Stimulated activated CD4-positive, alpha-beta T cell treated with anti-CD3 and anti-CD28 coated beads, Interleukin-15, amount 100 ng/mL, for 48 hours (primary cell): ENCODE results near the gene MON1A.
"Not testable (repeated sequence)": the region's sequence is repeated elsewhere in the genome, so short reads cannot be mapped to it uniquely, and the experiment has no call there.

Experiments used
- DNase-seq, 2 donors: peaks; one replicate each; pipeline ENCODE4 v3.0.0-alpha.2; 2020; ENCODE audit warnings: low read depth in 2 of 2

The MON1A gene

DNA sequence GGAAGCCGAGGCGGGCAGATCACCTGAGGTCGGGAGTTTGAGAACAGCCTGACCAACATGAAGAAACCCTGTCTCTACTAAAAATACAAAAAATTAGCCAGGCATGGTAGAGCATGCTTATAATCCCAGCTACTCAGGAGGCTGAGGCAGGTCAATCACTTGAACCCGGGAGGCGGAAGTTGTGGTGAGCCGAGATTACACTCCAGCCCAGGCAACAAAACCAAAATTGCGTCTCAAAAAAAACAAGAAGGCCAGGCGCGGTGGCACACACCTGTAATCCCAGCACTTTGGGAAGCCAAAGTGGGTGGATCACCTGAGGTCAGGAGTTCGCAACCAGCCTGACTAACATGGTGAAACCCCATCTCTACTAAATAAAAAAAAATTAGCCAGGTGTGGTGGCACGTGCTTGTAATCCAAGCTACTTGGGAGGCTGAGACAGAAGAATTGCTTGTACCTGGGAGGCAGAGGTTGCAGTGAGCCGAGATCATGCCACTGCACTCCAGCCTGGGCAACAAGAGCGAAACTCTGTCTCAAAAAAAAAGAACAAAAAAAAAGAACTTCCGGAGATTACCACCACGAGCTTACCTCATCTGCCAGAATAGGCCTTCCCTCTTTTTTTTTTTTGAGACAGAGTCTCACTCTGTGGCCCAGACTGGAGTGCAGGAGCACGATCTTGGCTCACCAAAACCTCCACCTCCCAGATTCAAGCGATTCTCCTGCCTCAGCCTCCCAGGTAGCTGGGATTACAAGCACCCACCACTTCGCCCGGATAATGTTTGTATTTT lies 11.6 kb downstream of the MON1A start:
- DNase-seq, result not testable (repeated sequence)

DNA sequence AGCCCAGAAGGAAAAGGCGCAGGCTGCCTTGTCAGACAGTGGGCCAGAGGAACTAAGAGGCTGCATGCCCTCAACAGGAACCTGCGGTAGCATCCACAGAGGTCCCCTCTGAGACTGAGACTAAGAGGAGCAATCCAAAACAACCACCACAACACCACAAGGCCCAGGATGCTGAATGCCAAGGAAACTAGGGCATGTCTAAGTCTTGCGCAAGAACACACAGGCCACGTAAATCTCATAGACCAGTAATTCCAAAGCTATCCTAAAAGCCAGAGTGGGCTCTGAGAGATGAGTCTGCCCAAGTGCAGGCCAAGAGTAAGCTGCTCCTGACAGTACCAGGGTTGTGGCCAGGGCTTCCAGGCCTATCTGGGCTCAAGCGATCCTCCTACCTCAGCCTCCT lies 12.9 kb downstream of the MON1A start:
- DNase-seq, result no peak

DNA sequence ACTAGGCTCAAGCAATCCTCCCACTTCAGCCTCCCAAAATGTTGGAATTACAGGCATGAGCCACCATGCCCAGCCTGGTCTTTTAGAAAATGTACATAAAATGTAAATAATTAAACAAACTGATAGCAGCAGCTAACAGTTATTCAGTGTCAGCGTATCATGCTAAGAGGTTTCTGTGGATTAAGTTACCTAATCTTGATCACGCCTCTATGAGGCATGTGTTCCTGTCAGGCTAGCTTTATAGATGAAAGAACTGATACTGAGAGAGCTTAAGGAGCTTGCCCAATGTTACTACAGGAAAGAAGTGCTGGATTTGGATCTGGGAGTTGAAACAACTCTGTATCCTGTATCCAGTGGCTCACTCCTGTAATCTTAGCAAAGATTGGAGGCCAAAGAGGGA lies 14.7 kb downstream of the MON1A start:
- no peak for DNase-seq

DNA sequence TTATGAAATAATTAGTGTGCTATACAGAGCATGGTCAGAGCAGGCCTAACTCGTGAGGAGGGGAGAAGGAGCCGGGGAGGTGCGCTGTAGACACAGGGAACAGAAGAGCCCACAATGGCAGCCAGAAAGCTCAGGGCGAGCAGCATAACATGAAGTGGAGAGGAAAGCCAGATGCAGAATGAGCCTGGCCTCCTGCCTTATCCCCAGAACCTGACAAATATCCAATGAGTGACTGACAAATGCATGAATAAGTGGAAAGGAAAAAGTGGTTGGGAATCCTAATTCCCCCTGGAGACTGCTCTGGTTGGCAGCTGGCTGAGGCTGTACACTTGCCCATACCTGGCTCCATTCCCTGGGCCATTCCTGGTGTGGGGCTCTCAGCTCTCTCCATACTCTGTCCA lies 16.7 kb downstream of the MON1A start:
- DNase-seq, result no peak

DNA sequence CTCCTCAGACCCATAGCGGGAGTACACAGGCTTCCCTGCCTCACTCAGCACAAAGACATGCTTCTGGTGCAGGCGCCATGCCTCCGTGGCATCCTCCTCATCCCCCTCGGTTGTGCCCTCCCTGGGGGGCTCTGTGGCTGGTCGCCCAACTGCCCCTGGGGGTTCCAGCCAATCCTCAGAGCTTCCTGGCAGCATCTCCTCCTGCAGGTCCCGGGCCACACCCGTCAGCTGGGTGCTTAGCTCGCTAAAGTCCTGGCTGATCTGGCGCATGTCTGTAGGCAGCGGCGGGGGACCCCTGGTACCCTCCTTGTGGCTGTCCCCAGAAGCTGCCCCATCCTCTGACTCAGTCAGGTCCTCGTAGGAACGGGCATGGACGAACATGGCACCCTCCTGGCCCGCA lies 18.0 kb downstream of the MON1A start:
- DNase-seq, result no peak

DNA sequence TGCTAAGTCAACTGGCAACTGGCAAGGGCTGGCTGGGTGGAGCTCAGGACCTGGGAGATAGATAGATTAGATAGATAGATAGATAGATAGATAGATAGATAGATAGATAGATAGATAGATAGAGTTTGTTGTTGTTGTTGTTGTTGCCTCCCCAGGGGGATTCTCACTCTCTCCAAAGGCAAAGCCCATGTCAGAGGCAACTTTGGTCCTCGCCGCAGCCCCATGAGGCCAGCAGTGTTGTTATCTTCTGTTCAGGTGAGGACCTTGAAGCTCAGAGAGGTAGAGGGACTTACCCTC lies 18.5 kb downstream of the MON1A start:
- no peak for DNase-seq

DNA sequence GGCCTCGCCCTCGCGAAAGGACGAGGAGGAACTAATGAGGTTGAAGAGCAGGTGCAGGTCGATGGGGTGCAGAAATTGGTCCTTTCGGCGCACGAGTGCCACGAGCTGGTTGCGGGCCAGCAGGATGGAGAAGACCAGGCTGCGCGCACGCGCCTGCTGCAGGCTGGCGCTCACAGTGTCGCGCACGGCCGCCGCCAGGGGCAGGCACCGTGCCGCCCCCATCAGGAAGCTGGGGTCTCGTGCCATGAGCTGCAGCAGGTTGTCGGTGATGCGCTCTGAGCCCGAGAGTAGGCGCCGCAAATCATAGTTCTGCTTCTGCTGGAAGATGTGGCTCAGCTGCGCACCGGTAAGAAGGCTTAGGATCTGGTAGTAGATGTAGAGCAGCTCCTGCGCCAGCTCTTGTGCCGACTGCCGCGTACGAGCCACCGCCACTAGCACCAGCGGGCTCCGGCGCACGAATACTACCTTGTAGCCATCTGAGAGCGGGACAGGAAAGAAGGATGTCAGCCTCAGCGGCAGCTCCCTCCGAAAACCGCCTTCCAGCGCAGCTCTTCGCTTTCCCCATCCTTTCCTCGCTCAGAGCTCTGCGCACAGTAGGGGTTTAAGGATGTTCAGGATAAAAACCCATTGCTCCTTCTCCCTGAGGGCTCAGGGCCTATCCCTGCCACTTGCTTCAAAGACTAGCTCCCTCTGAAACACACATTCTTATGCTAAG lies 19.0 kb downstream of the MON1A start:
- DNase-seq, result no peak

DNA sequence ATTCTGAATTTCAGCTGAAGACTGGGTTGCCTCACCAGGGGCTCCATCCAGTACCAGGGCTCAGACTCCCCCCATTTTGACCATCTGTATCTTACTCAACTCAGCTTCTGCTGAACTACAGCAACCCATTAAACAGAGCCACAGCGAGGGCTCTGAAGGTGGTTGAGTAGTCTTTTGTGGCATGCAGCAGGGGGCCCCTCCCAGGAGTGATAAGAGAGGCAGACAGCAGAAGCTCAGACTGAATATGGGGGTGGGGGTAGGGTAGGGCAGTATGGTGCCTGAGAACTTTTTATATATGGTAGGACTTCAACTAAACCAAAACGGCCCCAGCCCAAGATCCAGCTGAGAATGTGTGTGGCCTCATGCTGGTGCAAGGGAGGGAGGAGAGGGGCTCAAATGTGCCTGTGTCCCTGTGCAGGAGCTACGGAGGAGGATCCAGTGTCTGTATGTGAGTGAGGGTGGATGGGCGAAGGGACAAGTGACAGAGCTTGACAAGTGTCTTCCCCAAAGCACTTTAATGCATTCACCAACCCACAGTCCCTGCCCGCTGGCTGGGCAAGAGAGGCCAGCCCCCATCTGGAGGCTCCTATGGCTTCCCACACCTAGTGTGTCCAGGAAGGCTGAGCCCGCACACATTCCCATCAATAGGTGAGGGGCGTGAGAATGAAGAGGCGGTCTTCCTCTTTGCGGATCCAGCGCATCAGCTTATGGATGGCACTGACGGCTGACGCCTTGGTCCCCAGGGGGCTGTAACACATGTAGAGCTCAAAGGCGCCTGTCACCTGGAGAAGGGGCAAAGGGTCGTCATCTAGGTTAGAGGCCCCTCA lies 21.0 kb downstream of the MON1A start:
- DNase-seq, result no peak

DNA sequence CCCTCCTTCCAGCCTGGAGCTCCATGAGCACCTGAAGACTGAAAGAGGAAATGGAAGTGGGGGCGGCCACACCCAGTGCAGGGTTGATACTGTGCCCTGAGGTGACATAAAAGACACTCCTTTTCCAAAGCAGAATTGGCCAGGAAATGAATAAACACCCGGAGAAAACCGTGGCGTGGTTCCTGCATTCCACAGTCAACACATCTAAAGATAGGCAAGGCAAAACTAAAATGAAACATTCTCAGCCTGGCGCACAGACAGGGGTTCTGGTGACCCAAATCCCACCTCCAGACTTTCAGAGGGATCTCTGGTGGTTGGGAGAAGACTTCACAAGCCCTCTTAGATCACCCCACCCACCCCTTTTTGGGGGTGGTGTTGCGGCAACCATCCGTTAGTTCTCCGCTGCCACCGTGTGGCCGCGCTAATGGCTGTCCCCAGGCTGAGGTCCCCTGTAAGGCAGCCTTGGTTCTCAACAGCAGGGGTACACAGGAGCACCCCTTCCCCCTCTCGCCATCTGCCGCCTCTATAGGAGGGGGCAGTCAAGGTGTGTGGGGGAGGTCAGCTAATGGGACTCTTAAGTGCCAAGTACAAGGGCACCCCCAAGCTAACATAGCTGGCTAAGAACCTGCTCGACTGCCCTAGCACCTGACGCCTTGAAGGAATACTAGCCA lies 23.4 kb downstream of the MON1A start:
- DNase-seq, result peak; percentile 17 to 49

DNA sequence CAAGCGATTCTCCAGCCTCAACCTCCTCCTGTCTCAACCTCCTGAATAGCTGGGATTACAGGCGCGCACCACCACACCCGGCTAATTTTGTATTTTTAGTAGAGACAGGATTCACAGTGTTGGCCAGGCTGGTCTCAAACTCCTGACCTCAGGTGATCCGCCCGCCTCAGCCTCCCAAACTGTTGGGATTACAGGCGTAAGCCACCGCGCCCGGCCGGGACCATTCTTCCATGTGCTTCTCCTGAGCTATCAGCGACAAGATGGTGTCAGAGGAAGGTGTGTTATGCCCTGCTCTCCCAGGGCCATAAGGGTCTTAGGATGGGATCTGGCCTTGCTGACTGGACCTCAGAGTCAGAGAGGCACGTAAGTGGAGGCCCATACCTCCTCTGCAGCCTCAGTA lies 25.2 kb downstream of the MON1A start:
- not testable (repeated sequence) for DNase-seq

DNA sequence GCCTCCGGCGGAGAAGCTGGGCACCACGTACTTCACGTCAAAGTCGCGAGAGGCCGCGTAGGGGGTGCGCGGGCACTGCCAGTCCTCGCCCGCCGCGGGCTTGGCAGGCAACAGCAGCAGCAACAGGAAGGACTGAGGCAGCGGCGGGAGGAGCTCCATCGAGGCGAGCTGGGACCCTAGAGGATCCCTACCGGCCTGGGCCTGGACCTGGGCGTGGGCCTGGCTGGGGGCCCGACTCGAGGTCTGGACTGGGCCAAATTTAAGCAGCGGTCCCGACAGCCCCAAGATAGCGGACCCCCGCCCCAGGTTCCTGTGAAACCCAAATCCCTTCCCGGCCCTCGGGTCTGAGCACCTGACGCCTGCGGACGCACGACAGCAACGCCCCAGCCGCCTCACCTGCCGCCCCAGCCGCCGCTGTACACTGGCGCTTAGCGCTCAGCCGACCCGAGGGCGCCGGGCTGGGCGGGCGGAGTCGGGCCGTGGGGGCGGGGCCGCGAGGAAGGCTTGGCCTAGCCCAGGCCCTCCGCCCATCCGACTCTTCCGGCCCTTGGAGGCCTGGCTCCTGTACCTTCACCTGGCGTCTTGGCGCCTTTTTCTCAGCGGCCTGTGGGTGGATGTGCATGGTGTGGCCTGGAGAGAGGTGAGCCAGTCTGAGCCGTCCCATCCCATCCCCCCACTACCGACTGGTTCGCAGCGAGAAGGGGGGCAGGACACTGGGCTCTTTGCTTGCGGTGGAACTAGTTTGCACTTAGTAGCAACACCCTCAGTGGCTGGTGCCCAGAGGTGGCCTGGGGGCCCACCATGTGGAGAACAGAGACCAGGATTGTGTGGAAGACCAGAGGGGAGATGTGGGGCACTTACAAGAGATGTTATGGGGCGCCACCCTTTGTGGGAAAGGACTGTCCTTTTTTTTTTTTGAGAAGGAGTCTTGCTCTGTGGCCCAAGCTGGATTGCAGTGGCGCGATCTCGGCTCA lies 25.9 kb downstream of the MON1A start, which contains the start of gene MST1R:
MST1R (minus strand) TSS at position 423 of the 974 bp plus-strand sequence; CDS start at position 159, 264 bp downstream.
- peak; percentile 77 to 87 for DNase-seq

DNA sequence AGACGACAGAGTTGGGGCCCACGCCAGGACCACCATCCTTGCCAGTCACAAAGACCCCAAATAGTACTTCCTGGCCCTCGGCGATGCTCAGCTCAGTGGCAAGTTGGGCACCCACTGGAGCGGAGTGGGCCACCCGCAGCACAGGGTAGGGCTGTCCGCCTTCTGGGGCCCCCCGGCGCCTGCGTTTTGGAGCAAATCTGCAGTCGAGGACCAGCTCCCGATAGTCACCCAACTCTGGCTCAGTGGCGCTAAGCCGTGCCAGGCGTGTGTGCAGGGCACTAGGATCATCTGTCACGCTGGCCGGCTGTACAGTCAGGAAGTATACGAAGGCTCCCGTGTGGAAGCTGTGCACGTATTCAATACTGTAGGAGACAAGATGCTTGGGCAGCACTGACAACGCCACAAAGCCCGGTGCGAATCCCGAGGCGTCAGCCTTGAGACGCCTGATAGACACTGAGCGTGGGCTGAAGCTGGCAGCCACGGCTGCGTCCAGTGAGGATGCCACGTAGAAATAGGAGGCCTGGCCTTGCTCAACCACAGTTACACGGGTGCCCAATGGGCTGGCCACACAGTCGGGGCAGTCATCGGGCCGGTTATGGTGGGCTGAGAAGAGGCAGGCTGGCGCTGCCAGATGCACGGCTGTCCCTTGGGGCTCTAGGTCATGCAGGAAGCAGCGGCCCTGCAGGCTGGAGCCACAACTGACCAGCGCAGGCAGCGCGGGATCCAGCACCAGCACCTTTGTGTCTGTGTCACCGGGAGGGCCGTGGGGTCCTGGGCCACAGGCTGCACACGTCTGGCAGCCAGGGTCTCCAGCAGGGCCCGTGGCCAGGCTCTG lies 26.9 kb downstream of the MON1A start:
- DNase-seq, result no peak

DNA sequence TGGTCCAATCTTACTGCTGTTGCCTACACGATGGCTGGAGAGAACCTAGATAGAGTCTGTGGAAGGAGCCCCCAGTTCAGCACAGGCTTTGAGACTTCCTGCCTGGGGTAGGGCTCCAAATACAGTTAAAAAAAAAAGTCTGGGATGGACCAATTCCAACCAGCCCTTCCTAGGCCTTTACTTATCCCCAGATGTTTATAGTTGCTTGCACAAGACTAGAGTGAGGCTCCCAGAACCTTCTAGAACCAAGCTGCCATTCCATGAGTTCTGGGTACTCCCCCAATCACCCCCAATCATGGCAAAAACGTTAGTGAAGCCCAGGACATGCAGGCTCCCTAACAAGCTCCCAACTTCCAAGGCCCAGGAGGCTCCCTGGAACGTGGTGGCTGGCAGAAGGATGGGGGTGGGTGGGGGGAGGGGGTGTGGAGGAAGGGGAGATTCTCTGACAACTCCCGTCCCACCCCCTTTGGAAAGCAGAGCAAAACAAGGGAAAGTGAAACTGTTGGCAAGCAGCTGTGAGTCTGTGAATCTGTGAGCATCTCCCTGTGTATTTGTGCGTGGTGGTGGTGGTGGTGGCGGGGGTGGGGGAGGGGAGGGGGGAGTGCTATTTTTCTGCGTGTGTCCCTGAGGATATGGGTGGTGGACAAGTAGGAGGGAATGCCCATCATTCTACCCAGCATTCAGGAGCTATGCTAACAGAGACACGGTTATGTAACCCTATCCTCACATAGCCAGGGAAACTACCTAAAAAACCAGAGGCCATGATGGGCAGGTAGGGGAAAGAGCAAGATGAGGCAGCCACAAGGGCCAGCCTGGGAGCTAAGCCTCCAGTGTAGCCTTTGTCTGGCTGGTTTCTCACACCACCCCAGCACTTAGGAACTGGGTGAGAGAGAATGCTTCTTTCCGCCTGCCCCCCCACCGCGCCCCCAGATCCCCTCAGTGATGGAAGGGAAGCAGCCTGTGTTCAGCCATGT lies 28.0 kb downstream of the MON1A start:
- DNase-seq, result no peak

DNA sequence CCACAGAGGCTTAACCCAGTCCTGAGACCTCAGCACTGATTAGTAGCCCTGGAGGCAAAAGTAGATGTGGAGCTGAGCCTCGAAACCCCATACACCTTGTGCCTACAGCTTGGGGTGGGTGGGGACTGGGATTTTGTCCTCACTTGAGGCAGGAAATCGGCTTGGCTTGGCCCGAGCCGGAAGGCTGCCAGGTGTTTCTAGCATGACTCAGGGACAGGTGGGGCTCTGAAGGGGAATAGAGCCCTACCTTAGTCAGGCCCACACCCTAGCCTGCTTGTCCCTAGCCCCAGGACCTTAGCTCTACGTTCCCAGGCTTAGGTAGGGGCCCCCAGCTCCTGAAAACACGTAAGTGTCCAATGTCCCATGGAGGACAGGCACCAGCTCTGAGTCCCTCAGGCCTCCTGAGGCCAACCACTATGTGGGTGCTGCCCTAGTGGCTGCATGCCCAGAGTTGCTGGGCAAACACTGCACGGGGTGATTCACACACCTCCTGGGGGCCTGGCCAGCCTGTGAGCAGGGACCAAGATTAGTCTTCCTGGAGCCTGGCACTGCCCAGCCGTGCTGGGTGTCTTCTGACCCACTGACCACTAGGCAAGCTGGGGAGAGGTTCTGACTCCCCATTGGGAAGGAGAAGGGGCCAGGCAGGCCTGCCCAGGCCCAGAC lies 29.0 kb downstream of the MON1A start:
- no peak for DNase-seq

DNA sequence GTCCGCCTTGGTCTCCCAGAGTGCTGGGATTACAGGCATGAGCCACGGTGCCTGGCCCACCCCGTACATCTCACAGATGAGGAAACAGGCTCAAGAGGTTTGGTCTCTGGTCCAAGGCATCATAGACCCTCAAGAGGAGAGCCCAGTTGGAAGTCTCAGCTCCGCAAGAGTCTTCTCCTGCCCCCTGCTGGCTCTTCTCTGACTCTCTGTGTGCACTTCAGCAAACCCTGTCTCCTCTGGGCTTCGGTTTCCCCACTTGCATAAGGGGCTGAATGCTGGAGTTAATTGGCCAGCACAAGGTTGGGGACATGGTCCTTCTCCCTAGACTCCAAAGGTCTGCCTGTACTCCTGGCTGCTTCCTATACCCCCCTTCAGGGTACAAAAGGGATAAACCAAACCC lies 29.8 kb downstream of the MON1A start:
- DNase-seq, result no peak

DNA sequence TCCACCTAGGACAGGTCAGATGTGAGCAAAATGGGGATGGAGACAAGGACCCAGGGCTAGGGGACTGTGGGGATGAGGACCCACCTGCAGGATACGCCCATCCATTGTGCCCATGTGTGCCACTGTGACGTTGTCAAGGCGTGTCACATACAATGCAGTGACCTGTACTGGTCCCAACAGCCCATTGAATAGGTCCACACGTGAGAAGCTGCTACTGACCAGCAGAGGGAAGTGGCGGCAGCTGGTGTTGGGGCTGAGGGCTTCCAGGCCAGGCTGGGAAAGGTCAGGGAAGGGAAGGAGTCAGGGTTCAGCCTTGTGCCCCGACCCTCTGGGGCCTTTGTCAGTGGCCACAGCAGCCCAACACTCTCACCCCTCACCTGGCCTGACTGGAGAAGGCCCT lies 30.6 kb downstream of the MON1A start:
- DNase-seq, result no peak

DNA sequence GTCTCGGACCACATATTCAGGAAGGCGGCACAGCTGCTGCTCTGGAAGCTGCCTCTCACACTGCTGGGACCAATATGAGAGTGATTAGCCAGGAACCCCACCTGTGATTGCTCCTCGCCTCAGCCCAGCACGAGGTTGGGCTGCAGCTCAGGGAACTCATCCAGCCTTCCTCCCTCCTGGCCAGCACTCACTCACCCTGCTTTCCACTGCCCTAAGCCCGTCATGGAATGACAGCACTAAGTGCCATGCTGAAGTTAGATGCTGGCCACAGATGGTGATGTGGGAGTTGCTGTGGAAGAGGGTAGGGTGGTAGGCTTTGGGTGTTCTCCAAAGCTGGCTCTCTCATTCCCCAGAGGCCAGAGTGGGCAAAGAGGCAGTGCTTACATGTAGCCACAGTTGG lies 33.3 kb downstream of the MON1A start:
- DNase-seq, result no peak

DNA sequence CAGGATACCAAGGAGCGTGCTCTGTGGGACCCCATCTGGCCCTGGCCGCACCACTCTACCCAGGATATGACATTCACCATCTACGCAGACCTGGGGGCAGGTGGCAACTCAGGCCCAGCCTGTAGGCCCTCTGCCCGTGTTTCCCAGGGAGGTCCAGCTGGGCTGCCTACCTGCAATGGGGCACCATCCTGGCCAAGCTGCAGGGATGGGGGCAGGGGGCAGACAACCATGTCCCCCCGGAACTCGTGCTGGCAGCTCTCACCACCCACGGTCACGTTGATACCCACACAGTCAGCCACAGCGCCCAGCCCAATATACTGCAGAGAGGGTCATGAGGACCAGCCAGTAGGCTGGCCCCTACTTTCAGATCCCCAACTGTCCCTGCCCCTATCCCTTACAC lies 33.8 kb downstream of the MON1A start:
- DNase-seq, result no peak
